ENCODE results near the gene RPE.

The RPE gene

GRCh38 chr2:210027608-210028007 lies 25.2 kb downstream of the RPE start:
- H3K4ac ChIP-seq (ENCODE audit: low read depth, low read length): no peak overlapping the region
- no peaks in the 10 kb centered on the region for H3K79me2 ChIP-seq (ENCODE audit: control insufficient read depth, insufficient read depth, low read length)
- H3K9ac ChIP-seq (ENCODE audit: low read length): no peak overlapping the region
- H2AK5ac ChIP-seq (ENCODE audit: low read length): no peak overlapping the region
- H2BK120ac ChIP-seq (ENCODE audit: low read depth, low read length): no peak overlapping the region
- H3K18ac ChIP-seq (ENCODE audit: low read length): no peak overlapping the region
- H3K27ac ChIP-seq (ENCODE audit: low read depth, low read length): no peak overlapping the region
- H3K27me3 ChIP-seq (ENCODE audit: insufficient read depth, low read length, poor library complexity): no peaks in the 10 kb centered on the region
- H3K4me1 ChIP-seq (ENCODE audit: control insufficient read depth, low read depth, low read length): no peaks in the 10 kb centered on the region
- H2BK5ac ChIP-seq (ENCODE audit: low read length): no peak overlapping the region
- no CpG with 5 or more reads among the region's 2 CpGs for WGBS (ENCODE audit: extremely low coverage, insufficient coverage, low lambda C conversion rate)
- no peak overlapping the region for H2BK15ac ChIP-seq (replicated peaks; ENCODE audit: low read depth)
- no peak overlapping the region for H4K5ac ChIP-seq (ENCODE audit: low read length)
- H4K8ac ChIP-seq (ENCODE audit: low read depth, low read length): no peak overlapping the region
- no peak overlapping the region for H3K4me2 ChIP-seq (ENCODE audit: low read length)
- no peak for DNase-seq
- no peaks in the 10 kb centered on the region for H3K79me1 ChIP-seq (ENCODE audit: low read length)
- H3K36me3 ChIP-seq (ENCODE audit: control insufficient read depth, insufficient read depth, low read length): no peaks in the 10 kb centered on the region
- no peak overlapping the region for H3K23ac ChIP-seq (ENCODE audit: low read length)
- no peak overlapping the region for H3K4me3 ChIP-seq (ENCODE audit: low read length)
- H3K56ac ChIP-seq (ENCODE audit: low read length): no peak overlapping the region

- Histone ChIP-seq H3K56ac (ENCODE audit: low read length) (no peak overlapping the region), H3K4me3 (ENCODE audit: low read length) (no peak overlapping the region), H3K18ac (ENCODE audit: low read length) (no peak overlapping the region), H3K4me2 (ENCODE audit: low read length) (no peak overlapping the region), H3K27me3 (ENCODE audit: insufficient read depth, low read length, poor library complexity) (no peaks in the 10 kb centered on the region), H2BK120ac (ENCODE audit: low read depth, low read length) (no peak overlapping the region), H3K9ac (ENCODE audit: low read length) (no peak overlapping the region), H4K5ac (ENCODE audit: low read length) (no peak overlapping the region), H3K79me2 (ENCODE audit: control insufficient read depth, insufficient read depth, low read length) (no peaks in the 10 kb centered on the region), H2BK5ac (ENCODE audit: low read length) (no peak overlapping the region), H2AK5ac (ENCODE audit: low read length) (no peak overlapping the region), H3K36me3 (ENCODE audit: control insufficient read depth, insufficient read depth, low read length) (no peaks in the 10 kb centered on the region), H3K79me1 (ENCODE audit: low read length) (no peaks in the 10 kb centered on the region), H2BK15ac (replicated peaks; ENCODE audit: low read depth) (no peak overlapping the region), H4K8ac (ENCODE audit: low read depth, low read length) (no peak overlapping the region), H3K23ac (ENCODE audit: low read length) (no peak overlapping the region), H3K4ac (ENCODE audit: low read depth, low read length) (no peak overlapping the region), H3K27ac (ENCODE audit: low read depth, low read length) (no peak overlapping the region), H3K4me1 (ENCODE audit: control insufficient read depth, low read depth, low read length) (no peaks in the 10 kb centered on the region)
- WGBS (ENCODE audit: extremely low coverage, insufficient coverage, low lambda C conversion rate): no CpG with 5 or more reads among the region's 2 CpGs
- DNase-seq: no peak
Observed at GRCh38 chr2:210028178-210028577, 25.7 kb downstream of the RPE start.

GRCh38 chr2:210034087-210034683 lies 31.7 kb downstream of the RPE start:
- no peaks in the 10 kb centered on the region for H3K36me3 ChIP-seq (ENCODE audit: control insufficient read depth, insufficient read depth, low read length)
- no peak overlapping the region for H3K4me3 ChIP-seq (ENCODE audit: low read length)
- no peak overlapping the region for H2BK120ac ChIP-seq (ENCODE audit: low read depth, low read length)
- H3K56ac ChIP-seq (ENCODE audit: low read length): no peak overlapping the region
- H3K79me2 ChIP-seq (ENCODE audit: control insufficient read depth, insufficient read depth, low read length): no peaks in the 10 kb centered on the region
- no peak overlapping the region for H2BK5ac ChIP-seq (ENCODE audit: low read length)
- no peak overlapping the region for H3K4ac ChIP-seq (ENCODE audit: low read depth, low read length)
- DNase-seq: no peak
- H4K8ac ChIP-seq (ENCODE audit: low read depth, low read length): no peak overlapping the region
- no peak overlapping the region for H3K23ac ChIP-seq (ENCODE audit: low read length)
- H3K9ac ChIP-seq (ENCODE audit: low read length): no peak overlapping the region
- no peak overlapping the region for H4K5ac ChIP-seq (ENCODE audit: low read length)
- H3K27ac ChIP-seq (ENCODE audit: low read depth, low read length): no peak overlapping the region
- H3K18ac ChIP-seq (ENCODE audit: low read length): no peak overlapping the region
- H3K27me3 ChIP-seq (ENCODE audit: insufficient read depth, low read length, poor library complexity): no peaks in the 10 kb centered on the region
- no peak overlapping the region for H2AK5ac ChIP-seq (ENCODE audit: low read length)
- no peaks in the 10 kb centered on the region for H3K79me1 ChIP-seq (ENCODE audit: low read length)
- WGBS (ENCODE audit: extremely low coverage, insufficient coverage, low lambda C conversion rate): no CpG with 5 or more reads among the region's 2 CpGs
- H2BK15ac ChIP-seq (replicated peaks; ENCODE audit: low read depth): no peak overlapping the region
- H3K4me1 ChIP-seq (ENCODE audit: control insufficient read depth, low read depth, low read length): no peaks in the 10 kb centered on the region
- no peak overlapping the region for H3K4me2 ChIP-seq (ENCODE audit: low read length)

GRCh38 chr2:210035679-210036078 lies 33.2 kb downstream of the RPE start:
- Histone ChIP-seq H3K27ac (ENCODE audit: low read depth, low read length) (no peak overlapping the region), H2BK5ac (ENCODE audit: low read length) (no peak overlapping the region), H4K5ac (ENCODE audit: low read length) (no peak overlapping the region), H3K18ac (ENCODE audit: low read length) (no peak overlapping the region), H2BK15ac (replicated peaks; ENCODE audit: low read depth) (no peak overlapping the region), H2AK5ac (ENCODE audit: low read length) (no peak overlapping the region), H3K79me1 (ENCODE audit: low read length) (no peaks in the 10 kb centered on the region), H3K56ac (ENCODE audit: low read length) (no peak overlapping the region), H3K79me2 (ENCODE audit: control insufficient read depth, insufficient read depth, low read length) (no peaks in the 10 kb centered on the region), H4K8ac (ENCODE audit: low read depth, low read length) (no peak overlapping the region), H3K4me2 (ENCODE audit: low read length) (no peak overlapping the region), H3K4me1 (ENCODE audit: control insufficient read depth, low read depth, low read length) (no peaks in the 10 kb centered on the region), H3K4me3 (ENCODE audit: low read length) (no peak overlapping the region), H3K36me3 (ENCODE audit: control insufficient read depth, insufficient read depth, low read length) (no peaks in the 10 kb centered on the region), H3K4ac (ENCODE audit: low read depth, low read length) (no peak overlapping the region), H3K23ac (ENCODE audit: low read length) (no peak overlapping the region), H3K9ac (ENCODE audit: low read length) (no peak overlapping the region), H2BK120ac (ENCODE audit: low read depth, low read length) (no peak overlapping the region), H3K27me3 (ENCODE audit: insufficient read depth, low read length, poor library complexity) (no peaks in the 10 kb centered on the region)
- no CpG with 5 or more reads among the region's 4 CpGs for WGBS (ENCODE audit: extremely low coverage, insufficient coverage, low lambda C conversion rate)
- DNase-seq: no peak

GRCh38 chr2:210038078-210038477 lies 35.6 kb downstream of the RPE start:
- Histone ChIP-seq H3K18ac (ENCODE audit: low read length) (no peak overlapping the region), H3K79me1 (ENCODE audit: low read length) (no peaks in the 10 kb centered on the region), H4K5ac (ENCODE audit: low read length) (no peak overlapping the region), H2BK5ac (ENCODE audit: low read length) (no peak overlapping the region), H3K36me3 (ENCODE audit: control insufficient read depth, insufficient read depth, low read length) (no peaks in the 10 kb centered on the region), H3K9ac (ENCODE audit: low read length) (no peak overlapping the region), H3K4ac (ENCODE audit: low read depth, low read length) (no peak overlapping the region), H3K4me1 (ENCODE audit: control insufficient read depth, low read depth, low read length) (no peaks in the 10 kb centered on the region), H3K27me3 (ENCODE audit: insufficient read depth, low read length, poor library complexity) (no peaks in the 10 kb centered on the region), H2AK5ac (ENCODE audit: low read length) (no peak overlapping the region), H2BK120ac (ENCODE audit: low read depth, low read length) (no peak overlapping the region), H2BK15ac (replicated peaks; ENCODE audit: low read depth) (no peak overlapping the region), H3K27ac (ENCODE audit: low read depth, low read length) (no peak overlapping the region), H3K4me3 (ENCODE audit: low read length) (no peak overlapping the region), H3K23ac (ENCODE audit: low read length) (no peak overlapping the region), H3K79me2 (ENCODE audit: control insufficient read depth, insufficient read depth, low read length) (no peaks in the 10 kb centered on the region), H3K4me2 (ENCODE audit: low read length) (no peak overlapping the region), H3K56ac (ENCODE audit: low read length) (no peak overlapping the region), H4K8ac (ENCODE audit: low read depth, low read length) (no peak overlapping the region)
- WGBS (ENCODE audit: extremely low coverage, insufficient coverage, low lambda C conversion rate): no CpG with 5 or more reads among the region's 3 CpGs
- no peak for DNase-seq

- Histone ChIP-seq H3K4me3 (ENCODE audit: low read length) (no peak overlapping the region), H3K56ac (ENCODE audit: low read length) (no peak overlapping the region), H3K79me2 (ENCODE audit: control insufficient read depth, insufficient read depth, low read length) (no peaks in the 10 kb centered on the region), H3K4me2 (ENCODE audit: low read length) (no peak overlapping the region), H2BK15ac (replicated peaks; ENCODE audit: low read depth) (no peak overlapping the region), H2BK120ac (ENCODE audit: low read depth, low read length) (no peak overlapping the region), H2AK5ac (ENCODE audit: low read length) (no peak overlapping the region), H3K27me3 (ENCODE audit: insufficient read depth, low read length, poor library complexity) (no peaks in the 10 kb centered on the region), H3K4ac (ENCODE audit: low read depth, low read length) (no peak overlapping the region), H3K9ac (ENCODE audit: low read length) (no peak overlapping the region), H3K23ac (ENCODE audit: low read length) (no peak overlapping the region), H2BK5ac (ENCODE audit: low read length) (no peak overlapping the region), H3K4me1 (ENCODE audit: control insufficient read depth, low read depth, low read length) (no peaks in the 10 kb centered on the region), H4K8ac (ENCODE audit: low read depth, low read length) (no peak overlapping the region), H3K18ac (ENCODE audit: low read length) (no peak overlapping the region), H4K5ac (ENCODE audit: low read length) (no peak overlapping the region), H3K36me3 (ENCODE audit: control insufficient read depth, insufficient read depth, low read length) (no peaks in the 10 kb centered on the region), H3K27ac (ENCODE audit: low read depth, low read length) (no peak overlapping the region), H3K79me1 (ENCODE audit: low read length) (no peaks in the 10 kb centered on the region)
- no CpG with 5 or more reads among the region's 2 CpGs for WGBS (ENCODE audit: extremely low coverage, insufficient coverage, low lambda C conversion rate)
- DNase-seq: peak; percentile 33
Observed at GRCh38 chr2:210046851-210047500, 44.5 kb downstream of the RPE start.

All from mesendoderm (in vitro differentiated cells).